ENCODE data around the gene SHC2. TPM values are rescaled to one million over a fixed set of nuclear protein-coding genes. Genes with fewer than 3 reads are reported as not detected.

SHC2 gene
- total RNA-seq, 1 experiment from 2014 or later = 1.1 TPM

DNA sequence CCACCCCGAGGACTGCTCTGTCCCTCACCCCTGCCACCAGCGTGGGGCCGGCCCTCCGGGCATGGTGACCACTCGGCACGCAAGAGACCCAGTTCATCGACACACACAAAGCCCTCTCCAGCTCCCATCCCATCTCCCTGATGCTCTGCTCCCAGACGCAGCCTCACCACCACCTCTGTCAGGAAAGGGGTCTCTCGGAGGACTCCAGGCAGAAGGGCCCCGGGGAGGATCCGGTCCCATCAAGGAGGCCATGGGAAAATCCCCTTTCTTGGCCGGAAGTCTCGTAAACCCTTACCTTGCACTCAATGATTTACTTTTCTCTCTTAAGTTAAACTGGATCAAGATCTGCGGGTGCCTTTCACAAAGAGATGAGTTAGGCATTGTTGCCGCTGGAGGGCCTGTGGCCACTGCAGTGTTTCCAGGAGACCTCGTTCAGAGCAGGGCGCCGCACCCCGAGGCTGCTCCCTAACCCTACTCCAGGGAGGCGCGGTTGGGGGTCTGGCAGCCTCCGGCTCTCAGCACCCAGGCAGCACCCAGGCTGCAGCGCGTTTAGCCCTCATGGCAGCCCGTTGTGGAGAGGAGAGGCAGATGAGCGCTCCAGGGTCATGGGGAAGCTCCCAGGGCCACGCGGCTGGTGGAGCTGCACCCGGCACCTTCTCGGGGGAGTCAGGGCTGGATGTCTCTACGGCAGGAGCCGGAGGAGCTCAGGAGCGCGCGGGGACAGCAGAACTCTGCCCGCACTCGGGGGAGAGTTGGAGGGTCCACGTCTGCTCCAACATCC, 82.8 kb downstream of the SHC2 start:
- peak; percentile 11 for DNase-seq (ENCODE audit: extremely low read depth, low read depth)

DNA sequence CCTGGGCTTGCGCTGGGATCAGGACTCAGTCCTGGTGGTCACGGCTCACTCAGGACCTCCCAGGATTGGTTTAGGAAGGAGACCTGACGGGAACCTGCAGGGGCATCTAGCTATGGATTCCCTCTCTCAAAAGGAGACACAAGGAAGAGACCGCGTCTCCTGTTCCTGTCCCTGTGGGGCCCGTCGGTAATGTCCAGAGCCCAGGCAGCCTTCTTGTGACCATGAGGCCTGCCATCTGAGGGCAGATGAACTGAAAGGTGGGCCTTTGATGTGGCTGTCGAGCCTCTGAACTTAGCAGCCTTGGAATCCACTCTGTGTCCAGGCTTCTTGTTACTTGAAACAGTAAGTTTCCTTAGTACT, 84.7 kb downstream of the SHC2 start:
- DNase-seq (ENCODE audit: extremely low read depth, low read depth) = no peak

DNA sequence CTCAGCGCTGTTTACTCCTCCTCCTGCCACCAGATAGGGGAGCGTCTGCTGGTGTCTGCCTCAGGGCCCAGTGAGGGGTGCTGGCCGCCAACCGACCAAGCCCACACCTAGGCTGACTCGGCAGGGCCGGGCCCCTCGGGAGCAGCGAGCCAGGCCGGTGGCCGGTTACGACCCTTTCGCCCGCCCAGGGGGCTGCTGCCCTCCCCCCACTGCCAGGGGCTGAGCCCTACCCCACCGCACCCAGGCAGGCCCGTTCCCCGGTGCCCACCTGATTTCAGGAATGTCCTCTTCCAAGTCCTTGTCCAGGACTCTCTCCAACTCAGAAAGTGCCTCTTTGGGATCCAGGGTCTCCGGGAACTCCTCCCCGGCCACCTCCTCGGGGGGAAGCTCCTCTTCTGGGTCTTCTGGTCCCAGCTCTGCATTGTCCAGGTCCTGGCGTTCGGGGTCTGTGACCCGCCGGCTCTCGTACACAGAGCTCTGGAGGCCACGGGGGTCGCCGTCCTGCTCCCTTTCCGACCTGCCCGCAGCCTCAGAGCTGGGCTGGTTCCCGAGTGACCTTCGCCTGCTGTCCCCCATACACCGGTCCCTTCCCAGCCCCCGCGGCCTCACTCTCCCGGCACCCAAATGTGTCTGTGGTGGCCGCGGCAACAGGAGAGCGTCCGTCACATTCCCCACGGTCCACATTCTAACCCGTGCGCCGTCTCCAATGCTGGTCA, 85.3 kb downstream of the SHC2 start:
- no peak for DNase-seq (ENCODE audit: extremely low read depth, low read depth)

DNA sequence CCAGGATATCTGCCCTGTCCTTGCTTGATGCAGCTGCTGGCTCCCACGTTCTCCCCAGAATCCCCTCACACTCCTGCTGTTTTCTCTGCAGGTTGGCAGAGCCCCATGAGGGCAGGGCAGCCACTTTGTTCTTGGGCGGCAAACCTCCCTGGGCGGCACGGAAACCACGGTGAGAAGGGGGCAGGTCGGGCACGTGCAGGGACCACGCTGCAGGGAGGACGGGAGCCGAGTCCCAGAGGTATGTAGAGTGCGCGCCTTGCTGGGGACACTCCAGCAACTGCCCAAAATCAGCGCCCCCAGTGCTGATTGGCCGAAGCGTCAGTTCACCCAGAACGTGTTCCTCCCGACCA, 86.0 kb downstream of the SHC2 start:
- no peak for DNase-seq (ENCODE audit: extremely low read depth, low read depth)

DNA sequence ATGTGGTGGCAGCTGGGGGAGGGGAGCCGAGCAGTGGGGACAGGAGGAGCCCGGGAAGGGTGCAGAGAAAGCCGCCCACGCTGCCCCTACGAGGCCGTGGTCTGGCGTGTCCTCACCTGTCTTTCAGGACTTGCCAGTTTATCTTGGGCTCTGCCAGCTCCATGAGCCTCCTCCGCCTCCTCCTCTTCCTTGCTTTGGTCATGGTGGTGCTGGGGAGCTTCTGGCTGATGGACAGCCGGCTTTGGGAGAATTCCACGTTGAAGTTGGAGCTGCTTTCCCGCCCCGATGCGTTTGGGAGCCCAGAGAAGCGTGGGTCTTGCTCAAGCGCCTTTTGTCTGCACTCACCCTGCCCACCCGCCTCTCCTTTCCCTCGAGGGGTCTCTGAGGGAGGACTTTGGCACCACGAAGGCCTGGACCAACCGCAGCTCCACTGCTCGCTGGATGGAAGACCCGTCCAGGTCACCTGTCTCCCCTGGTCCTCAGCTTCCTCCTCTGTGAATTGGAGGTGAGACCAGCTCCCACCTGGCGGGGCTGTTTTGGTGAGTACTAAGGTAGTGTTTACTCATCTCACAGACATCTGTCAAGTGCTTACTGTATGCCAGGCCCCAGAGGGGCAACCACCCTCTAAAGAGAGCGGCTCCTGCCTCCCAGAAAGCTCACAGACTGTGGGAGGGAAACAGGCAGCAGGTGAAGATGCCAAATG, 86.5 kb downstream of the SHC2 start:
- DNase-seq (ENCODE audit: extremely low read depth, low read depth) = no peak

DNA sequence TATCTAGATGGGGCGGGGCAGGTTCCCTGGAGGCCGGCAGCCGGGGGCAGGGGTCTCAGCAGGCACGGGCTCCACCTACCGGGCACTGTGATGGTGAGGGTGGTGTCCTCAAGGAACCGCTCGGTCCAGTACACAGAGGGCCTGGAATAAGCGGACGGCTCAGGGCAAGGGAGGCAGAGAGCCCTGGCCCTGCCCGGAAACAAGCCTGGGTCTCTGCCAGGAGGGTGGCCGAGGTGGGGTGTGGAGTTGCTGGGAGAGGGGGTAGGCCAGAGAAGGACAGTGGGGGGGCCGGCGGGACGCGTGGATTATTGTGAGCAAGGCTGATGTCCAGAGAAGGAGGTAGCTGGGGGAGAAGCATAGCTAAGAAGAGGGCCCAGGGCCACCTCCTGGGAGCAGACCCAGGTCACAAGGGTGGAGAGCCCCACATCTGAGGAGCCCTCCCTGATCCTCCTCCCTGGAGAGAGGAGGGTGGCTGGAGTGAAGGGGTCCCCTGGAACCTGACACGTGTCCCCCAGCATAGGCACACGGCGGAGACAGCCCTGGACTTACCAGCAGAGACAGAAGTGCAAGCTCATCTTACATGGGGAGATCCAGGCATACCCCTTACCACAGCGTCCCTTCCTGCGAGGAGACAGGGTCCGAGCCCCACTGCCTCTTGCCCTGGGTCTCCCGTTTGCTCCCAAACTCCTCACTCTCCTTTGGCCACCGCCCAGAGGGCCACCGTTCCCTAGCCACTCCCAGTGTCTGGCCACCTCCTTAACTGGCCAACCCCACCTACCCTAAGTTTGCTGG, 87.2 kb downstream of the SHC2 start:
- no peak for DNase-seq (ENCODE audit: extremely low read depth, low read depth)

DNA sequence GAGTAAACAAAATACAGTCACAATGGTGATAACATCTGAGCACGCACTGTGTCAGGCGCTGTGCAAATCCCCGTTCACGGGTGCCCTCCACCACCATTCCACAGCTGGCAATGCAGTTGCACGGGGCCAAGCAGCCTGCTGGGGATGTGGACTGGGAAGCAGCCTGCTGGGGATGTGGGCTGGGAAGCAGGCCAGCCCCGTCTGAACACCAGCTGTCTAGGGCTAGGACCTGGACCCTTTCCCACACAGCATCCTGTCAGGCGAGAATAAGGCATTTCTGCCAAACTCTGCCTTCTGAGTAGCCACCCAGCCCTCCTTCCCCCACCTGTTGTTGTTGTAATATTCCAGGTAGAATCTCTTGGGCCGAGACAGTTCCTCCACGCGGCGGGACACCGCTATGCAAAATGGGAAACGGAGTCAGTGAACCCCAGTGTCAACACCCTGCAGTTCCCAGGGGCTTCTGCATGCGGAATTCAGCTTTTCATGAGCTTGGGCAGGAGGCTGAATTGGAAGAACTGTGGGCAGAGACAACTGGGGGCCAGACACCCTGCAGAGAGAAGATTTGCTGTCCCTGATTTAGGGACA, 88.4 kb downstream of the SHC2 start:
- DNase-seq (ENCODE audit: extremely low read depth, low read depth) = no peak

DNA sequence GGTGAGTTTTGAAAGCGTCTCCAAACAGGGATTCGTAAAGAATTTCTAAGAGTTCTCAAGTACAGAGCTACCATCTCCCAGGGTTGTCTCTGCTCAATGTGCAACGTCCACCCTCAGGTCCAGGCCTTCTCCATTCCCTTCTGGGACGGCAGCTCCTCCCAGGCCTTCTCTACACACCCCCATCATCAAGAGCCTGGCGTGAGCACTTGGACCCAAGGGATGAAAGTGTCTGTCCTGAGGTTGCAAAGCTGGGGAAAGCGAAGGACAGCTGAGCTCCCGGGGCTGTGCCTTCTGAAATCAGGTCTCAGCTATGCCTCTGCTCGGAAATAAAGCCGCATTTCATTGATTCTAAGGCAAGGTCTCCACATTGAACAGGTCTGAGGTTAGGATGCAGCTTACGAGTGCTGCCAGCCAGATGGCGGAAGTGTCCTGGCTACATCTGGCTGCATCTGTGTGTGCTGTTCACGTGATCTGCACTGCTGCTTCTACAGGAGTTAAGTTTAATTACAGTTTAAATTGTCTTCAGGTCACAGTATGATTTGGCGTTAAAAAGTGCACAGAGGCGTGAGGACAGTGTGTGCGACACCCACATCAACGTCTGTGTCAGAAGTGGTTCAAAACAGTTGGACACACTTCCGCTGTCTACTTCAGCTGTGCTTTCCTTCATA, 89.2 kb downstream of the SHC2 start:
- DNase-seq (ENCODE audit: extremely low read depth, low read depth) = no peak

DNA sequence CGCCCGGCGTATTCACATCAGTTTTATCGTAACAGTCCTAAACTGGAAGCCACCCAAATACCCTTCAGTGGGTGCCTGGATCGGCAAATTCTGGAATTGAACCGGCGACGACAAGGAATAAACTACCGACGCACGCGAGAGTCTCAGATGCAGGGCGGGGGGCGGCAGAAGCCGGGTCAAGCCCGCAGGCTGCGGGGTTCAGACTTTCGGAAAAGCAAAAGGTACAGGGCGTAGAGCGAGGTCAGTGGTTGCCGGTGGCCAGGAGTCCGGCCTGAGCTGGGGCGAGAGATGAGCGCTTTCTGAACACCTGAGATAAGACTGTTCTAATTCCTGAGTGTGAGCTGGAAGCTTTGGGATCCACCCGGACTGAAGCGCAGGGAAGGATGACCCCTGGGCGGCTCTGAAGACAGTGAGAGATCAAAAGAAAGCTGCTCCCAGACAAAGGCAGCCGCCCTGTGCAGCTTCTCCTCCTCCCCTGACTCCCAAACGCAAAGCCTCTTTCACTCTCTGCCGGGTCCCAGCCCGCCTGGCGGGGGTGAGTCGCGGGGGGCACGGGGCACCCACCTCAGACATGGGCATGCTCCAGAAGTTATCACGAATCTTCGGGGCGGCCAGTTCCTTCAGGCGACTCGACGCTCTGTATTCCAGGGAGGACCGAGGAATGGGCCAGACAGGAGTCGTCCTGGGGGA, 90.0 kb downstream of the SHC2 start:
- DNase-seq (ENCODE audit: extremely low read depth, low read depth) = no peak

DNA sequence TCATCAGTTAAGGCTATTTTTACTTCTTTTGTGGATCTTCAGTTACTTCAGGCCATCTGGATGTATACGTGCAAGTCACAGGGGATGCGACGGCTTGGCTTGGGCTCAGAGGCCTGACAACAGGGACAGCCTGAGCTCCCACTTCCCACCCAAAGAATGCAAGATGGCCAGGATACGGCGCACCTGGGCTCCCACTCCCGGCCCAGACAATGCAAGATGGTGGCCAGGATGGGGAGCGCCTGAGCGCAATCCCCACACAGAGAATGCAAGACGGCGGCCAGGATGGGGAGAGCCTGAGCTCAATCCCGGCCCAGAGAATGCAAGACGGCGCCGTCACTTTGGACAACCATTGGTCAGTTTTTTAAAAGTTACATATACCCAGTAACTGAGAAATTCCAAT, 91.0 kb downstream of the SHC2 start:
- no peak for DNase-seq (ENCODE audit: extremely low read depth, low read depth)

DNA sequence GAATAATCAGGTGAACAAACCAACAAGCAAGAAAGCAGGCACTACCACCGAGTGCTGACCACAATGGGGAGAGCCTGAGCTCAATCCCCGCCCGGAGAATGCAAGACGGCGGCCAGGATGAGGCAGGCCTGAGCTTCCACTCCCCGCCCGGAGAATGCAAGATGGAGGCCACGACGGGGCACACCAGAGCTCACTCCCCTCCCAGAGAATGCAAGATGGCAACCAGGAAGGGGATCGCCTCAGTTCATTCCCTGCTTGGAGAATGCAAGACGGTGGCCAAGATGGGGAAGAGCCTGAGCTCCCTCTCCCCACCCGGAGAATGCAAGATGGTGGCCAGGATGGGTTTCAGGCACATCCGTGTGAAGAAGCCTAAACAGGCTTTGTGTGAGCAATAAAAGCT, 91.6 kb downstream of the SHC2 start:
- no peak for DNase-seq (ENCODE audit: extremely low read depth, low read depth)

DNA sequence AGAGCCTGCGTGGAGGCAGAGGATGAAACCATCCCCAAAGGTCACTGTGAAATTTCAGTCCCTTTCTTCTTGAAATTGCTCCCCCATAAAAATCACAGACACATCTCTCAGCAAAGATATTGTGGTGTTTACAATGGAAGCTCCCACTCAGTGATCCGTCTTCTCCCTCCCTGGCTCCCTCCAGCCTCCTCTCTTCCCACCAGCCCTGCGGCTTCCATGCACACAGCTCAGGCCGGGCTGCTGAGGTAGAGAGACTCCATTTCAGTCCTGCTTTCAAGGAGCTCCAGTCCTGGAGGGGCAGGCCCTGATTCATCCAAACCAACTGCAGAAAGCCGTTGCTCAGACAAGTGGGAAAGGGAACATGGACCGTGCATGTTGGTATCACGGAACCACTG, 92.2 kb downstream of the SHC2 start:
- DNase-seq (ENCODE audit: extremely low read depth, low read depth) = no peak

DNA sequence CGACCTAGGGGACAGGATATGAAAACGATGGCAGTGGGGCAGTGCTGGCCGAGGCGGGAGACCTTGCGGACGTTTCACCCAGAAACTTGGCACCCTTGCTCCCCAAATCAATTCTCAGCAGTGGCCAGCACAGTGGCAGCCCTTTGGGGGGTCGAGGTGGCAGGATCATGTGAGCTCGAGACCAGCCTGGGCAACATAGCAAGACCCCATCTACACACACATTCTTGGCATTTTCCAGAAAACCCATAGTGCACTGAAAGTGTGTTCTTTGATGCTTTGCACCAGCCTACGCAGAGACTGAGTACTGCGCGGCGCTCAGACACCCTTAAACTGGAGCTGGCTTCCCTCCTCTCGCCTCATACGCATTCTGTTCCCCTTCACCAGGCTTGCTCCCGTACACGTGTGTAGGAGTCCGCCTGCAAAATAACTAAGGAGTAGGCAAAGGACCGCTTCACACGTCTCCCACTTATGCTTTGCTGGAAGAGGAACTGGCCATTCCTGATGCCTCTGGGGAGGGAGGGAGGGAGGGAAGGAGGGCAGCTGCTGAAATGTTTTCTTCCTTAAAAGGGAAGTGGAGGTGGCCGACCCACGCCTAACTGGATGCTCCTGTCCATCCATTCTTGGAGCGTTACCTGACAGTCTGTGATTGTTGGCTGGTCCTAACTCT, 92.7 kb downstream of the SHC2 start:
- DNase-seq (ENCODE audit: extremely low read depth, low read depth) = no peak

DNA sequence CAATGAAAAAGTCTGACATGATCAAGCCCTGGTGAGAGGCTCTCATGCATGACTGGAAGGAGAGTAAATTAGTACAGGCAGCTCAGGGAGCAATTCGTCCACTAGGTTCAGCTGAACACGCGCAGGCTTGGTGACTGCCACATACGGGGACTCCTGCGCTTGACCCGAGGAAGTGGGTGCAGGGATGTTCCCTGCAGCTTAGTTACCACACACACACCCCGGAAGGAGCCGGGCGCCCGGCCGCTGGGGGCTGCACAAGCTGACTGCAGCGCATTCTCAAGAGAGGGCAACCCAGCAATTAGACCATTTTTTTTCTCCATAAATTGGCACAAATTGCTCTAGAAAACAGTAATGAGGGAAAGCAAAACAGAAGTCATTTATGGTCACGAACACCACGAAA, 93.3 kb downstream of the SHC2 start:
- DNase-seq (ENCODE audit: extremely low read depth, low read depth) = no peak

DNA sequence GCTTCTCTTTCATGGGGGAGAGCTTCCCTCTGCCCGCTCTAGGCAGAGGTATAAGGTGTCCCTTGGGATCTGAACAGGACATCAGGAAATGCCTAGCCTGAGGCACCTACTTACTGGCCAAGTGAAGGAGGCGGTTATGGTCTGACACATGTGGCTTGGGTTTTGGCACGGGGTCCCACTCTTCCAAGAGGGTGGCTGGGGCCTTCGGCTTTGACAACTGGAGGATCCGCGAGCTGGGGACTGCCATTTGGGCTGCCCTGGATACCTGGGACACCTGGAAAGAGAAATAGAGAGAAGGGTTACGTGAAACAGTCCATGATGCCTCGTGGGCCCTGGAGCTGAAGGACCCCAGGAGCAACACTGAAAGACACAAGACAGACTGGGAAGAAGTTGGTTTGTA, 93.9 kb downstream of the SHC2 start:
- DNase-seq (ENCODE audit: extremely low read depth, low read depth) = no peak
